K562 (cell line): ENCODE measurements around the gene FOS. TPM values are rescaled to one million over a fixed set of nuclear protein-coding genes. Genes with fewer than 3 reads are reported as not detected.

Experiments used
- CREB1 ChIP-seq, 2 experiments: sonication (generic) in 1 of 2; formaldehyde crosslinking in 1 of 2; IDR thresholded peaks; 2 replicates each; pipeline versions ENCODE4 v1.6.1 to v1.8.0; 2012 to 2022; ENCODE audit warnings: inconsistent platforms in 1 of 2, mild to moderate bottlenecking in 1 of 2, missing genetic modification reagents in 1 of 2, moderate library complexity in 1 of 2
- DDX20 ChIP-seq: fragments of 450-650 bp; IDR thresholded peaks from 2 replicates; pipeline ENCODE4 v1.6.1; 2016; ENCODE audit warnings: missing genetic modification characterization, low read depth, mild to moderate bottlenecking, missing compliant biosample characterization, moderate library complexity
- DPF2 ChIP-seq: fragments of 450-650 bp; IDR thresholded peaks from 2 replicates; pipeline ENCODE4 v1.6.1; 2016
- GTF2E2 ChIP-seq: fragments of 200-800 bp; sonication (Bioruptor generic); IDR thresholded peaks from 2 replicates; pipeline ENCODE4 v1.6.1; 2016; ENCODE audit warnings: missing genetic modification characterization, missing compliant biosample characterization
- HDAC2 ChIP-seq: fragments of 450-650 bp; IDR thresholded peaks from 2 replicates; pipeline ENCODE4 v1.6.1; 2016; ENCODE audit warnings: mild to moderate bottlenecking
- ILK ChIP-seq: fragments of 450-650 bp; IDR thresholded peaks from 2 replicates; pipeline ENCODE4 v1.6.1; 2016; ENCODE audit warnings: missing genetic modification characterization, low read depth, mild to moderate bottlenecking, missing compliant biosample characterization, moderate library complexity, borderline replicate concordance
- MIER1 ChIP-seq: fragments of 450-650 bp; IDR thresholded peaks from 2 replicates; pipeline ENCODE4 v1.6.1; 2016; ENCODE audit warnings: antibody characterized with exemption, mild to moderate bottlenecking, low read depth
- NCOA1 ChIP-seq: fragments of 450-650 bp; IDR thresholded peaks from 2 replicates; pipeline ENCODE4 v1.6.1; 2016; ENCODE audit warnings: low read depth
- POLR2B ChIP-seq: fragments of 450-650 bp; IDR thresholded peaks from 2 replicates; pipeline ENCODE4 v1.6.1; 2018; ENCODE audit warnings: low read depth; ENCODE audit not compliant: partially characterized antibody
- POLR2G ChIP-seq: fragments of 200-400 bp; formaldehyde crosslinking; IDR thresholded peaks from 2 replicates; pipeline ENCODE4 v1.6.1; 2017; ENCODE audit warnings: low read depth, mild to moderate bottlenecking, antibody characterized with exemption, low read length, moderate library complexity
- RBFOX2 ChIP-seq: fragments of 200-400 bp; formaldehyde crosslinking; IDR thresholded peaks from 2 replicates; pipeline ENCODE4 v1.6.1; 2017; ENCODE audit warnings: low read depth, mild to moderate bottlenecking, low read length, moderate library complexity
- TAF9B ChIP-seq: fragments of 450-650 bp; IDR thresholded peaks from 2 replicates; pipeline ENCODE4 v1.6.1; 2018; ENCODE audit warnings: mild to moderate bottlenecking; ENCODE audit not compliant: partially characterized antibody
- TEAD2 ChIP-seq: fragments of 450-650 bp; IDR thresholded peaks from 2 replicates; pipeline ENCODE4 v1.6.1; 2016; ENCODE audit warnings: missing genetic modification characterization, control low read depth, missing compliant biosample characterization
- polyA plus RNA-seq, 8 experiments: library from polyadenylated mRNA; depleted of rRNA in 4 of 8; stranded (reverse) in 5 of 8; unstranded in 3 of 8; fragments of >200 nt; fragmentation: Nextera tagmentation in 2 of 8; fragmentation: Illumina TruSeq in 1 of 8; extraction: Ambion mirVana in 2 of 8; extraction: Trizol in 1 of 8; gene quantifications; 2 replicates each; pipeline versions ENCODE4 v1.2.1 to v1.2.3, GENCODE V29; 2011 to 2014; ENCODE audit warnings: inconsistent platforms in 1 of 8, missing spikeins in 1 of 8
- total RNA-seq, 7 experiments: library from RNA; depleted of rRNA in 6 of 7; stranded (reverse); fragments of >200 nt in 6 of 7; fragmentation: Illumina TruSeq in 2 of 7; extraction: Trizol in 2 of 7; gene quantifications; 2 replicates each; pipeline versions ENCODE4 v1.2.1 to v1.2.3, GENCODE V29; 2011 to 2021; ENCODE audit warnings: low replicate concordance in 1 of 7
- TF ChIP-seq, protein P1 (sequence below): fragments of 450-650 bp; IDR thresholded peaks from 2 replicates; pipeline ENCODE4 v1.7.0; 2016; ENCODE audit warnings: borderline replicate concordance
- TF ChIP-seq, protein P2 (sequence below), 2 experiments: fragments of 450-650 bp; IDR thresholded peaks; 2 replicates each; pipeline ENCODE4 v1.6.1; 2016
- TF ChIP-seq, protein P3 (sequence below): fragments of 250-450 bp; sonication (Bioruptor Pico); IDR thresholded peaks from 2 replicates; pipeline ENCODE4 v1.4.0; 2020; ENCODE audit warnings: mild to moderate bottlenecking, moderate library complexity, borderline replicate concordance
- TF ChIP-seq, protein P4 (sequence below): fragments of 150-350 bp; IDR thresholded peaks from 2 replicates; pipeline ENCODE4 v1.6.1; 2014; ENCODE audit warnings: low read depth, mild to moderate bottlenecking, low read length, borderline replicate concordance

FOS gene
- total and polyA plus RNA-seq, 9 of the 15 experiments (the other 6 are each of a cell fraction or from before 2014, with no cell fraction given) = 0.54 to 13.8 (median 8.9) TPM

DNA sequence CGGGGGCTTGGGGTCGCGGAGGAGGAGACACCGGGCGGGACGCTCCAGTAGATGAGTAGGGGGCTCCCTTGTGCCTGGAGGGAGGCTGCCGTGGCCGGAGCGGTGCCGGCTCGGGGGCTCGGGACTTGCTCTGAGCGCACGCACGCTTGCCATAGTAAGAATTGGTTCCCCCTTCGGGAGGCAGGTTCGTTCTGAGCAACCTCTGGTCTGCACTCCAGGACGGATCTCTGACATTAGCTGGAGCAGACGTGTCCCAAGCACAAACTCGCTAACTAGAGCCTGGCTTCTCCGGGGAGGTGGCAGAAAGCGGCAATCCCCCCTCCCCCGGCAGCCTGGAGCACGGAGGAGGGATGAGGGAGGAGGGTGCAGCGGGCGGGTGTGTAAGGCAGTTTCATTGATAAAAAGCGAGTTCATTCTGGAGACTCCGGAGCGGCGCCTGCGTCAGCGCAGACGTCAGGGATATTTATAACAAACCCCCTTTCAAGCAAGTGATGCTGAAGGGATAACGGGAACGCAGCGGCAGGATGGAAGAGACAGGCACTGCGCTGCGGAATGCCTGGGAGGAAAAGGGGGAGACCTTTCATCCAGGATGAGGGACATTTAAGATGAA is 630 bp downstream of the FOS start (continued):
- TF ChIP-seq, protein P1, sequence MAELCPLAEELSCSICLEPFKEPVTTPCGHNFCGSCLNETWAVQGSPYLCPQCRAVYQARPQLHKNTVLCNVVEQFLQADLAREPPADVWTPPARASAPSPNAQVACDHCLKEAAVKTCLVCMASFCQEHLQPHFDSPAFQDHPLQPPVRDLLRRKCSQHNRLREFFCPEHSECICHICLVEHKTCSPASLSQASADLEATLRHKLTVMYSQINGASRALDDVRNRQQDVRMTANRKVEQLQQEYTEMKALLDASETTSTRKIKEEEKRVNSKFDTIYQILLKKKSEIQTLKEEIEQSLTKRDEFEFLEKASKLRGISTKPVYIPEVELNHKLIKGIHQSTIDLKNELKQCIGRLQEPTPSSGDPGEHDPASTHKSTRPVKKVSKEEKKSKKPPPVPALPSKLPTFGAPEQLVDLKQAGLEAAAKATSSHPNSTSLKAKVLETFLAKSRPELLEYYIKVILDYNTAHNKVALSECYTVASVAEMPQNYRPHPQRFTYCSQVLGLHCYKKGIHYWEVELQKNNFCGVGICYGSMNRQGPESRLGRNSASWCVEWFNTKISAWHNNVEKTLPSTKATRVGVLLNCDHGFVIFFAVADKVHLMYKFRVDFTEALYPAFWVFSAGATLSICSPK = no peak
- TF ChIP-seq, protein P2, sequence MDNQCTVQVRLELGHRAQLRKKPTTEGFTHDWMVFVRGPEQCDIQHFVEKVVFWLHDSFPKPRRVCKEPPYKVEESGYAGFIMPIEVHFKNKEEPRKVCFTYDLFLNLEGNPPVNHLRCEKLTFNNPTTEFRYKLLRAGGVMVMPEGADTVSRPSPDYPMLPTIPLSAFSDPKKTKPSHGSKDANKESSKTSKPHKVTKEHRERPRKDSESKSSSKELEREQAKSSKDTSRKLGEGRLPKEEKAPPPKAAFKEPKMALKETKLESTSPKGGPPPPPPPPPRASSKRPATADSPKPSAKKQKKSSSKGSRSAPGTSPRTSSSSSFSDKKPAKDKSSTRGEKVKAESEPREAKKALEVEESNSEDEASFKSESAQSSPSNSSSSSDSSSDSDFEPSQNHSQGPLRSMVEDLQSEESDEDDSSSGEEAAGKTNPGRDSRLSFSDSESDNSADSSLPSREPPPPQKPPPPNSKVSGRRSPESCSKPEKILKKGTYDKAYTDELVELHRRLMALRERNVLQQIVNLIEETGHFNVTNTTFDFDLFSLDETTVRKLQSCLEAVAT (IDR thresholded peaks at IDR 0.05) = no peak
- no peak for TF ChIP-seq GTF2E2 (tag)
- TF ChIP-seq TAF9B = no peak
- no peak for TF ChIP-seq DPF2
- TF ChIP-seq NCOA1 = no peak
- no peak for TF ChIP-seq HDAC2
- no peak for TF ChIP-seq DDX20
- peak; percentile 98 for TF ChIP-seq RBFOX2
- no peak for TF ChIP-seq POLR2B
- TF ChIP-seq, protein P3, sequence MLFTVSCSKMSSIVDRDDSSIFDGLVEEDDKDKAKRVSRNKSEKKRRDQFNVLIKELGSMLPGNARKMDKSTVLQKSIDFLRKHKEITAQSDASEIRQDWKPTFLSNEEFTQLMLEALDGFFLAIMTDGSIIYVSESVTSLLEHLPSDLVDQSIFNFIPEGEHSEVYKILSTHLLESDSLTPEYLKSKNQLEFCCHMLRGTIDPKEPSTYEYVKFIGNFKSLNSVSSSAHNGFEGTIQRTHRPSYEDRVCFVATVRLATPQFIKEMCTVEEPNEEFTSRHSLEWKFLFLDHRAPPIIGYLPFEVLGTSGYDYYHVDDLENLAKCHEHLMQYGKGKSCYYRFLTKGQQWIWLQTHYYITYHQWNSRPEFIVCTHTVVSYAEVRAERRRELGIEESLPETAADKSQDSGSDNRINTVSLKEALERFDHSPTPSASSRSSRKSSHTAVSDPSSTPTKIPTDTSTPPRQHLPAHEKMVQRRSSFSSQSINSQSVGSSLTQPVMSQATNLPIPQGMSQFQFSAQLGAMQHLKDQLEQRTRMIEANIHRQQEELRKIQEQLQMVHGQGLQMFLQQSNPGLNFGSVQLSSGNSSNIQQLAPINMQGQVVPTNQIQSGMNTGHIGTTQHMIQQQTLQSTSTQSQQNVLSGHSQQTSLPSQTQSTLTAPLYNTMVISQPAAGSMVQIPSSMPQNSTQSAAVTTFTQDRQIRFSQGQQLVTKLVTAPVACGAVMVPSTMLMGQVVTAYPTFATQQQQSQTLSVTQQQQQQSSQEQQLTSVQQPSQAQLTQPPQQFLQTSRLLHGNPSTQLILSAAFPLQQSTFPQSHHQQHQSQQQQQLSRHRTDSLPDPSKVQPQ (CRISPR knock-in tag) = no peak
- peak; percentile 92 for TF ChIP-seq POLR2G
- TF ChIP-seq ILK (tag) = no peak
- TF ChIP-seq CREB1 (IDR thresholded peaks at IDR 0.05) = peak; percentile 27; the same call in 1 of the 2 replicates
- no peak for TF ChIP-seq CREB1 (CRISPR knock-in tag; IDR thresholded peaks at IDR 0.05)
- no peak for TF ChIP-seq MIER1
- TF ChIP-seq, protein P4, sequence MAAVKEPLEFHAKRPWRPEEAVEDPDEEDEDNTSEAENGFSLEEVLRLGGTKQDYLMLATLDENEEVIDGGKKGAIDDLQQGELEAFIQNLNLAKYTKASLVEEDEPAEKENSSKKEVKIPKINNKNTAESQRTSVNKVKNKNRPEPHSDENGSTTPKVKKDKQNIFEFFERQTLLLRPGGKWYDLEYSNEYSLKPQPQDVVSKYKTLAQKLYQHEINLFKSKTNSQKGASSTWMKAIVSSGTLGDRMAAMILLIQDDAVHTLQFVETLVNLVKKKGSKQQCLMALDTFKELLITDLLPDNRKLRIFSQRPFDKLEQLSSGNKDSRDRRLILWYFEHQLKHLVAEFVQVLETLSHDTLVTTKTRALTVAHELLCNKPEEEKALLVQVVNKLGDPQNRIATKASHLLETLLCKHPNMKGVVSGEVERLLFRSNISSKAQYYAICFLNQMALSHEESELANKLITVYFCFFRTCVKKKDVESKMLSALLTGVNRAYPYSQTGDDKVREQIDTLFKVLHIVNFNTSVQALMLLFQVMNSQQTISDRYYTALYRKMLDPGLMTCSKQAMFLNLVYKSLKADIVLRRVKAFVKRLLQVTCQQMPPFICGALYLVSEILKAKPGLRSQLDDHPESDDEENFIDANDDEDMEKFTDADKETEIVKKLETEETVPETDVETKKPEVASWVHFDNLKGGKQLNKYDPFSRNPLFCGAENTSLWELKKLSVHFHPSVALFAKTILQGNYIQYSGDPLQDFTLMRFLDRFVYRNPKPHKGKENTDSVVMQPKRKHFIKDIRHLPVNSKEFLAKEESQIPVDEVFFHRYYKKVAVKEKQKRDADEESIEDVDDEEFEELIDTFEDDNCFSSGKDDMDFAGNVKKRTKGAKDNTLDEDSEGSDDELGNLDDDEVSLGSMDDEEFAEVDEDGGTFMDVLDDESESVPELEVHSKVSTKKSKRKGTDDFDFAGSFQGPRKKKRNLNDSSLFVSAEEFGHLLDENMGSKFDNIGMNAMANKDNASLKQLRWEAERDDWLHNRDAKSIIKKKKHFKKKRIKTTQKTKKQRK = no peak
- no peak for TF ChIP-seq TEAD2 (tag)
